Cardiac muscle cell (in vitro differentiated cells and primary cell): ENCODE results near the gene RNGTT. TPM values are rescaled to one million over a fixed set of nuclear protein-coding genes. Genes with fewer than 3 reads are reported as not detected.

Source experiments
- DNase-seq, 2 donors: peaks; one replicate each; pipeline versions ENCODE4 v3.0.0 to v3.0.0-alpha.2; 2010 to 2017; ENCODE audit warnings: low read depth in 1 of 2, low spot score in 1 of 2
- H3K27ac ChIP-seq: fragments of 200-600 bp; sonication (generic); 2 replicates; pipeline ENCODE4 v1.5.1; 2016
- H3K27me3 ChIP-seq: fragments of 200-600 bp; sonication (generic); 2 replicates; pipeline ENCODE4 v1.6.0; 2016; ENCODE audit warnings: control low read depth
- H3K36me3 ChIP-seq: fragments of 200-600 bp; sonication (generic); 2 replicates; pipeline ENCODE4 v1.5.1; 2016; ENCODE audit warnings: control low read depth
- H3K4me1 ChIP-seq: fragments of 200-600 bp; sonication (generic); 2 replicates; pipeline ENCODE4 v1.8.1; 2017; ENCODE audit warnings: low read depth, mild to moderate bottlenecking, mixed run types
- H3K4me3 ChIP-seq: fragments of 200-600 bp; sonication (generic); 2 replicates; pipeline ENCODE4 v1.5.1; 2016; ENCODE audit warnings: mild to moderate bottlenecking
- H3K9me3 ChIP-seq: fragments of 200-600 bp; sonication (generic); 2 replicates; pipeline ENCODE4 v1.5.1; 2017; ENCODE audit warnings: low read depth, mild to moderate bottlenecking, control low read depth
- CTCF ChIP-seq: IDR thresholded peaks from 2 replicates; pipeline ENCODE4 v1.5.1; 2012; ENCODE audit warnings: low read depth, mild to moderate bottlenecking, low read length
- polyA plus RNA-seq: library from polyadenylated mRNA; unstranded; fragments of >200 nt; fragmentation: Nextera tagmentation; extraction: Ambion mirVana; gene quantifications from 2 replicates; pipeline ENCODE4 v1.2.1, GENCODE V29; 2016
- total RNA-seq: library from RNA; depleted of rRNA; stranded (reverse); fragments of >200 nt; gene quantifications from 2 replicates; pipeline ENCODE4 v1.2.3, GENCODE V29; 2016

The RNGTT gene
- total and polyA plus RNA-seq, 2 experiments from 2014 or later: 10.9 to 12.5 TPM

DNA sequence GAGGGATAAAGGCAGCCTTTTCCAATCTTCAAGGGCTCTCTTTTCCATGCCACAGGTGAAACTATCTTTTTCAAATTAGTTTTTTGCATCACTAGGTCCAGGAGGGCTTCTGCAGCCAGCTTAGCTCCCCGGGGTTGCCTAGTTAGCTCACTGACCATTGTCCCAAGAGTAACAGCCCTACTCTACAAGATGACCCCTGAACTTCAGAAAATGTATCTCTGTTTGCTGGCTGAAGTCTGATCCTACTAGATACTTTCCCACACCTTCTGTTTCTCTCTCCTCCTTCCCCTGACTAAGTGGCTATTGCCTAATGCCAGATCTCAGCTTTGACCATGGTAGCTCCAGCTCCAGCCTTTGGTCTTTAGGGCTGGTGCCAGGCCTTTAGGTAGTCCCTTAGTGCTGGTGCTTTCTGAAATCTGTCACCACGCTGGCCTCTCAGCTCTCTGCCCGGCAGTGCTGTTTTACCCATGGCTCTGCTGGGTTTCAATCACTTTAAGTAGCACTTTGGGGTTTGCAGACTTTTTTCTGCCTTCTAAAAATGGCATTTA is 255.1 kb downstream of the RNGTT start:
- H3K9me3 ChIP-seq: no peaks in the 10 kb centered on the region
- no peak for DNase-seq
- TF ChIP-seq CTCF: no peak
- no peaks in the 10 kb centered on the region for H3K27me3 ChIP-seq
- H3K36me3 ChIP-seq: no peaks in the 10 kb centered on the region
- no peak overlapping the region for H3K4me3 ChIP-seq
- H3K4me1 ChIP-seq: no peaks in the 10 kb centered on the region
- H3K27ac ChIP-seq: no peak overlapping the region

- no peak for DNase-seq
- no peak overlapping the region for H3K27ac ChIP-seq
- H3K27me3 ChIP-seq: no peaks in the 10 kb centered on the region
- no peaks in the 10 kb centered on the region for H3K36me3 ChIP-seq
- no peaks in the 10 kb centered on the region for H3K4me1 ChIP-seq
- H3K9me3 ChIP-seq: no peaks in the 10 kb centered on the region
- H3K4me3 ChIP-seq: no peak overlapping the region
- no peak for TF ChIP-seq CTCF
Measured at GRCh38 chr6:88705601-88706000, 257.8 kb downstream of the RNGTT start.

- no peaks in the 10 kb centered on the region for H3K36me3 ChIP-seq
- no peak for TF ChIP-seq CTCF
- no peak overlapping the region for H3K27ac ChIP-seq
- H3K4me1 ChIP-seq: no peaks in the 10 kb centered on the region
- no peak overlapping the region for H3K4me3 ChIP-seq
- no peaks in the 10 kb centered on the region for H3K27me3 ChIP-seq
- H3K9me3 ChIP-seq: no peaks in the 10 kb centered on the region
- no peak for DNase-seq
Measured at GRCh38 chr6:88704980-88705379, 258.4 kb downstream of the RNGTT start.

DNA sequence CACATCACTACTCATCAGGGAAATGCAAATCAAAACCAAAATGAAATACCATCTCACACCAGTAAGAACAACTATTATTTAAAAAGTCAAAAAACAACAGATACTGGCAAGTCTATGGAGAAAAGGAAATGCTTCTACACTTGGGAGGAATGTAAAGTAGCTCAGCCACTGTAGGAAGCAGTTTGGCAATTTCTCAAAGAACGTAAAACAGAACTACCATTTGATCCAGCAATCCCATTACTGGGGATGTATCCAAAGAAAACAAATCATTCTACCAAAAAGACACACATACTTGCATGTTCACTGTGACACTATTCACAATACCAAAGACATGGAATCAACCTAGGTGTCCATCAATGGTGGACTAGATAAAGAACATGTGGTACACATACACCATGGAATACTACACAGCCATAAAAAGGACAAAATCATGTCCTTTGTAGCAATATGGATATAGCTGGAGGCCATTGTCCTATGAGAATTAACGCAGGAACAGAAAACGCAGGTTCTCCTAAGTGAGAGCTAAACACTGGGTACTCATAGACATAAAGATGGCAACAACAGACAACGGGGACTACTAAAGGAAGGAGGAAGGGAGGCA is 260.4 kb downstream of the RNGTT start:
- no peak for TF ChIP-seq CTCF
- peak in 1 of 2 donors; percentile 9 for DNase-seq
- H3K4me3 ChIP-seq: no peak overlapping the region
- no peaks in the 10 kb centered on the region for H3K27me3 ChIP-seq
- H3K27ac ChIP-seq: no peak overlapping the region
- H3K9me3 ChIP-seq: no peaks in the 10 kb centered on the region
- no peaks in the 10 kb centered on the region for H3K4me1 ChIP-seq
- H3K36me3 ChIP-seq: no peaks in the 10 kb centered on the region

DNA sequence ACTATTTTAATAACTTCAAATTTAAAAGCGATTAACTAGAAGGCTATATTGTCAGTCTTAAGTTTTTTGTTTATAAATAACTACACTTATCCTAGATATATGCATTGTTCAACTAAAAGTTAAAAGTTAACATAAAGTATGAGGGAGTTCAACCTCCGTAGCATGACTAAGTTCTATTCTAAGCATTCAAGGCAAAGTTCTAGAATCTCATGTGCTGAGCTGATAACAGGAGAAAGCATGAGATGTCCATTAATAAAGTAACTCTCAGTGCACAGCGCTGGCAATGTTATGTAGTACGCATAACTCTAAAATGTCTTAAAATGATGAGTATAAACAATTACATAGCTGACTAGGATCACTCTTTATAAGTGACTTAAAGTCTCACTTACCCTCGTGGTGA is 264.8 kb downstream of the RNGTT start:
- Histone ChIP-seq H3K4me3 (no peak overlapping the region), H3K27me3 (no peaks in the 10 kb centered on the region), H3K36me3 (no peaks in the 10 kb centered on the region), H3K4me1 (no peaks in the 10 kb centered on the region), H3K9me3 (no peaks in the 10 kb centered on the region), H3K27ac (no peak overlapping the region)
- DNase-seq: no peak
- TF ChIP-seq CTCF: no peak
